Thyroid gland (tissue), 4 donors: ENCODE measurements around the gene KLHL25.

ENCODE experiments used
- POLR2A ChIP-seq, 2 donors: fragments of 450-650 bp; IDR thresholded peaks; one replicate each; pipeline ENCODE4 v1.6.1; 2017; ENCODE audit warnings: antibody characterized with exemption in 2 of 2, mild to moderate bottlenecking in 2 of 2, moderate library complexity in 1 of 2
- TF ChIP-seq, protein P1 (sequence below), 6 experiments: fragments of 200-600 bp in 3 of 6; fragments of 450-650 bp in 3 of 6; sonication (generic) in 3 of 6; IDR thresholded peaks; one replicate each; pipeline ENCODE4 v1.5.1; 2016 to 2019; ENCODE audit warnings: antibody characterized with exemption in 6 of 6, mild to moderate bottlenecking in 2 of 6, inconsistent platforms in 1 of 6, moderate library complexity in 1 of 6

DNA sequence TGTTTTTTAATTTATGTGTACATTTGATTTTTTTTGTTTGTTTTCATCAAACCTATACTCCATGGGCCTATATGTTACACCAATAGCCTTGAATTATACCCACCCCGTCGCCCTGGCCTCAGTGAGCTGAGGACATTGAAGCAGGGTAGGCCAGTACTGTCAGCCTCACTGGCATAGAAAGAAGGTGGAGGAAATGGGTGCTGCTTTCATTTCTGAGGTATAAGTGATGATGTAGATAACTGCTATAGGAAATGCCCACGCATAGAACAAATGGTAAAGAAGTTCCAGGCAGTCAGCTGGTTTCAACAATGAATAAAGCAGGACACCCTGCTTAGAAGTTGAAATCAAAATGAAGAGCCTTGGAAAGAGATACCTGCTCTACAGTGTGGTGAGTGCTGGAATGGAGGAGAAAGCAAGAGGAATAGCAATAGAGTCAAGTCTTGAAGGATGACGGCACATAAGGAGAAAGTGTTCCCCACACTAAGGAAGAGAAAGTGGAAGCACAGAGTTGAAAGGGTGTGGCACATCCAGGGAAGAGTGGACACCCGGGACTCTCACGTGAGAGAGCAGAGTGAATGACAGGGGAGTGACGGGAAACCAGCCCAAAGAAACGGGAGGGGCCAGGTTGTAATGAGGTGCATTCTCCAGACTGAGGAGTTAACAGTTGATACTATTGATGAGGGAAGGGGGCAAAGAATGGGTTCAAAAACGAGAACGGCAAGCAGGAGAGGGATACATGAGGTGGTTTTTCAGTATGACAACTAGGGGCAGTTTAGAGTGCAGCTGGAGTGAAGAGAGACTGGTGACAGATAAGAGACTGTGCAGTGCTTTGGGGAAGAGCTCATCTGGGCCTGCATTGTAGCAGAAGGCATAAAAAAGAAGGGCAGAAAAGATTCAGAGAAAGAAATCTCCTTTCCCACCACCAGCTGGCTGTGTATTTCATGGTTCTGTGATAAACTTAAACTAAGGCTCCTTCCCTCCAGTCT lies 70.5 kb downstream of the KLHL25 start:
- TF ChIP-seq, protein P1, sequence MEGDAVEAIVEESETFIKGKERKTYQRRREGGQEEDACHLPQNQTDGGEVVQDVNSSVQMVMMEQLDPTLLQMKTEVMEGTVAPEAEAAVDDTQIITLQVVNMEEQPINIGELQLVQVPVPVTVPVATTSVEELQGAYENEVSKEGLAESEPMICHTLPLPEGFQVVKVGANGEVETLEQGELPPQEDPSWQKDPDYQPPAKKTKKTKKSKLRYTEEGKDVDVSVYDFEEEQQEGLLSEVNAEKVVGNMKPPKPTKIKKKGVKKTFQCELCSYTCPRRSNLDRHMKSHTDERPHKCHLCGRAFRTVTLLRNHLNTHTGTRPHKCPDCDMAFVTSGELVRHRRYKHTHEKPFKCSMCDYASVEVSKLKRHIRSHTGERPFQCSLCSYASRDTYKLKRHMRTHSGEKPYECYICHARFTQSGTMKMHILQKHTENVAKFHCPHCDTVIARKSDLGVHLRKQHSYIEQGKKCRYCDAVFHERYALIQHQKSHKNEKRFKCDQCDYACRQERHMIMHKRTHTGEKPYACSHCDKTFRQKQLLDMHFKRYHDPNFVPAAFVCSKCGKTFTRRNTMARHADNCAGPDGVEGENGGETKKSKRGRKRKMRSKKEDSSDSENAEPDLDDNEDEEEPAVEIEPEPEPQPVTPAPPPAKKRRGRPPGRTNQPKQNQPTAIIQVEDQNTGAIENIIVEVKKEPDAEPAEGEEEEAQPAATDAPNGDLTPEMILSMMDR (IDR thresholded peaks at IDR 0.05): no peak
- TF ChIP-seq POLR2A (IDR thresholded peaks at IDR 0.05): no peak
